NCI-H1694 treated with DMSO at 0.1 percent for 48 hours (cell line): ENCODE measurements around the gene ZNF662.

Source experiments
- DNase-seq: peaks from one replicate; lab custom pipeline; 2025; lab: John Stamatoyannopoulos, UW

The ZNF662 gene

DNA sequence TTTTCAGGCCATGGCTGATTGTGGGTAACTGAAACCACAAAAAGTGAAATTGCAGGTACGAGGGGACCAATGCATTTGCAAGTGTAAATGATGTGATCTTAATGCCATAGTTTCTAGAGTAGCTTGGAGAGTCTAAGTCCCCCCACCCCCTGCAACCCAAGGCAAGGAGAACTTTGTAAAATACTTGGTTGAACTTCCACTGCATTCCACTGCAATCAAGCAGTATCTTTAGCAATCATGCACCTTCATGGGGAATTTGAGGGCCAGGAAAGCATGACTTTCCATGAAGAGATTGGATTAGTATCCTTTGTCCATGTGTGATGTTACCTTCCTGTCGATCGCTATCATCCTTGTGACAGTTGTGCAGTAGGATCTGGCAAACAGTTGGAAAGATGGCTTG lies 18.9 kb upstream of the ZNF662 start:
- no peak for DNase-seq

- DNase-seq: no peak
Observed at GRCh38 chr3:42891042-42891441, 14.9 kb upstream of the ZNF662 start.

DNA sequence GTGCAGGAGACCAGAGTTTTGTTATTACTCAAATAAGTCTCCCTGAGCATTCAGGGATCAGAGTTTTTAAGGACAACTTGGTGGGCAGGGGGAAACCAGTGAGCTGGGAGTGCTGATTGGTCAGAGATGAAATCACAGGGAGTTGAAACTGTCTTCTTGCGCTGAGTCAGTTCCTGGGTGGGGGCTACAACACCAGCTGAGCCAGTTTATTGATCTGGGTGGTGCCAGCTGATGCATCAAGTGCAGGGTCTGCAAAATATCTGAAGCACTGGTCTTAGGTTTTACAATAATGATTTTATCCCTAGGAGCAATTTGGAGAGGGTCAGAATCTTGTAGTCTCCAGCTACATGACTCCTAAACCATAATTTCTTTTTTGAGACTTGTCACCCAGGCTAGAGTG lies 13.8 kb upstream of the ZNF662 start:
- DNase-seq: no peak

GRCh38 chr3:42892807-42893206 lies 13.1 kb upstream of the ZNF662 start:
- DNase-seq: no peak

GRCh38 chr3:42894698-42895579 lies 11.0 kb upstream of the ZNF662 start:
- no peak for DNase-seq

DNA sequence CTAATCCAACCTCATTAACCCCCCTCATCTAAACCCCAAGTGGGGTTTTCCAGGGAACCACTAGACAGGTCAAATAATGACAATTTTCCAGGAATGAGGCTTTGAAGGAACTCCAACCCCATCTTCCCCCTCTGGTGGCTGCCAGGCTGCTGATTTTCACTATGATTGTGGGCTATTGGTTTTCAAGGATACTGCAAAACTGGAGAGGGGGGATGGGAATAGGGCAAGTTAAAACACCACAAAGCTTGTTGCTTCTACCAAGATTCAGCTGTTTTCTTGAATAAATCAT lies 10.4 kb upstream of the ZNF662 start:
- DNase-seq: no peak

DNA sequence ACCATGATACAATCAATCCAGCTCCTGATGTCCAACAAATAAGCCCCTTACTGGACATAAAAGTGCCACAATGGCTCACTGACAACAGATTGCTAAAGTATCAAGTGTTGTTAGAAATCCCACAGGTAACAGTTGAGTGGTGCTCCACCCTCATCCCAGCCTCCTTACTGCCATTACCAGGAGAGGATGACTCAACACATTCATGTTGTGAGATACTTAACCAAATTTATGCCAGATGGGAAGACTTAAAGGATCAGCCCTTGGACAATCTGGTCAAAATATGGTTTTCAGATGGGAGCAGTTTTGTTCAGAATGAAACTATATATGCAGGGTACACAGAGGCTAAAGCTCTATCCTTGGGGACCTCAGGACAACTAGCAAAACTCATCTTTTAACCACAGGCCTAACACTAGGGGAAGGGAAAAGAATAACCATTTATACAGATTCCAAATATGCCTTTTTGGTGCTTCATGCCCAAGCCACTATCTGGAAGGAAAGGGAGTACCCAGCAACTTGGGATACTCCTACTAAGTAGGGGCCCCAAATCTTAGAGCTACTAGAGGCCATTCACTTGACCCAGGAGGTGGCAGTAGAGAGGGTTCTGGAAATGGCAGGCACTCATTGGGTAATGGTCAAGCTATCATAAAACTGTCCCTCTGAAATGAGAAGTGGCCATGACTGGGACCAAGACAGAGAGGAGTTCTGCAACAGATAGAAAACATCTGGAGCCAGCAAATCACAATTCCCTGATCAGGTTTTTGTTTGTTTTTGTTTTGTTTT lies 6.9 kb upstream of the ZNF662 start:
- DNase-seq: no peak

- no peak for DNase-seq
Observed at GRCh38 chr3:42900226-42901072, 5.5 kb upstream of the ZNF662 start.

DNA sequence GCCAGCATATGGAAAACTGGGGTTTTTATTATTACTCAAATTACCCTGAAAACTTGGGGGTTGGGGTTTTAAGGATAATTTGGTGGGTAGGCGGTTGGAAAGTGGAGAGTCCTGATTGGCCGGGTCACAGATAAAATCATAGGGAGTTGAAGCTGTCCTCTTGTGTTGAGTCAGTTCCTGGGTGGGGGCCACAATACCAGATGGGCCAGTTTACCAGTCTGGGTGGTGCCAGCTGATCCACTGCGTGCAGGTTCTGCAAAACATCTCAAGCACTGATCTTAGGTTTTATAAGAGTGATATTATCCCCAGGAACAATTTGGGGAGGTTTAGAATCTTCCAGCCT lies 4.9 kb upstream of the ZNF662 start:
- no peak for DNase-seq

- DNase-seq: no peak
Observed at GRCh38 chr3:42902257-42902656, 3.7 kb upstream of the ZNF662 start.

GRCh38 chr3:42904076-42904475 lies 1.9 kb upstream of the ZNF662 start:
- DNase-seq: no peak

- no peak for DNase-seq
Observed at GRCh38 chr3:42905740-42906069, 237 bp upstream of the ZNF662 start.

DNA sequence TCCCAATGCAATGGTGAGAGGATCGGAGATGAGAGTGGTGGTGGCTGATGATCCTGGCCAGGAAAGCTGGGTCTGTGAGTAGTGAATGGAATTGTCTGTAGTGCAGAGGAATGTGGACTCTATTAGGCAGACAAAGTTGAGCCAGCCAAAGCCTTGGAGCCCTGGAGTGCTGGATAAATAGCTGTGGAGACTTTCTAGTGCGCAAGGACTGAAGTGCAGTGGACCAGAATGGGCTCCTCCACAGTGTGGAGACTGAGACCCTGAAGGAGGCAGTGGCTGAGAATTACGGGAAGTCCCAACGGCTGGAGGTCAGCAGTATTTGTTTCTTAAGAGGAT lies 874 bp downstream of the ZNF662 start:
- no peak for DNase-seq

GRCh38 chr3:42908675-42909074 lies 2.7 kb downstream of the ZNF662 start:
- DNase-seq: no peak

- DNase-seq: no peak
Observed at GRCh38 chr3:42911551-42911950, 5.6 kb downstream of the ZNF662 start.

- DNase-seq: no peak
Observed at GRCh38 chr3:42914771-42915515, 9.0 kb downstream of the ZNF662 start.

DNA sequence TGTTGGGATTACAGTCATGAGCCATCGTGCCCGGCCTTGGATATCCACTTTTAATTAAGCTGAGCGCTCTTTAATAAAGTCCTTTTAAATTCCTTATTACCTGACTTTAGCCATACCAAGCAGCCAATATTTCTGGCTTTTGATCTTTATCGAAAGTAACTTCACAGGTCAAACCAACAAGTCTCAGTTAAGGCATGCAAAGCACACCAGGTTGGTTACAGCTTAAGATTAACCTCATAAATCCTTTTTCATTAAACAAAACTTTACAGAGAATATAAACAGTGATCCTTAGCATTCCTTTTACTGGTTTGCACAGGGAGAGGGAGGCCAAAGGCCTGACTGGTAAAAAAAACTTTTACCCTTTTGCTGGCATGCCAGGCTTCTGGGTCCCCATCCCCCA lies 17.7 kb downstream of the ZNF662 start:
- DNase-seq: no peak

DNA sequence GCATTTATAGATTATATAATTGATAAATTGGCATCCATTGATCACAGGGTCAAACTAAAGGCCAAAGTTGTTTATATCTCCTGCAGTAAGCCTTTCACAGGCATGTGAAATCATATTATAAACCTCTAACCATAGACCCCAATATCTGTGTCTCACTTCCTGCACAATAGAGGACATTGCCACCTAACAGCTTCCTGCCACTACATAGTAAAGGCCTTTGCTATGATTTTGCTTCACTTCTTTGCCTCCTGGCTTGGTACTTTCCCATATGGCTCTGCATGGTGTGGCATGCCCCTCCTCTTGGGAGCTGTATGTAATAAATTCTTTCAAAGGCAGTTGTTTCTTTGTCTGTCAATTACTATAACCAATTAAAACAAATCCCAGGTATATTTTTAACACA lies 20.4 kb downstream of the ZNF662 start:
- DNase-seq: no peak

GRCh38 chr3:42934111-42934510 lies 28.2 kb downstream of the ZNF662 start:
- DNase-seq: no peak

DNA sequence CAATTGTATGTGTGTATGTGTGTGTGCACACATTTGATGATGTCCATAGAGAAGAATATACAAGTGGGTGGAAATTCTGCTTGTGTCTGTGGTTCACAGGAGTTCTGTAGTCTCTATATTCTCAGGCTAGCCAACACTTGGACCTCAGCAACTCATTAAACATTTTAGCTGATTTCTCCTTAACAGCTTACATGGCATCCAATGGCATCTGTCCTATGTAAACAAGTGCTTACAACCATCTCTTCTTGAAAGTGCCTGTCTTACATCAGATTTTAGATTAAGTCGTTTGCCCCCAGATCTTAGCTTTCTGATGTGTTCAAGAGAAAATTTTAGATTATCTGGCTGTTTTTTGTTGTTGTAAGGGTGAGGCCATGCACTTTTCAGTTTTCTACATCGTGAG lies 29.0 kb downstream of the ZNF662 start:
- no peak for DNase-seq

DNA sequence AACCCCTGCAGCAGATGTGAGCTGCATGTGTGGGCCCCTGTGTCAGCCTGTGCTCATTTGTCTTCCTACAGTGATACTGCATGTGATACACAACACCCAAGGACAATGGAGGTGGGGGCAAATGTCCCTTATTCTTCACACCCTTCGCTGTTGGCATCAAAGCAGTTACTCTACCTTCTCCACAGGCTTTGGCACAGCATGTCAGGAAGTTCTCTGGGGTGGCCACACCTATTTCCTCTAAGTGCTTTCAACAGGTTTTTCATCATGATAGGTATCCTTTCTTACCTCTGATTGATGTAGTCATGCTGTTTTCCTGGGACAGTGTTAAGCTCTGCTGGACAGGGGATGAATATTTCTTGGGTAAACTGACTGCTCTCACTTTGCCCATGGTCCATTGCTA lies 29.5 kb downstream of the ZNF662 start:
- DNase-seq: no peak
